Stimulated activated CD8-positive, alpha-beta memory T cell treated with anti-CD3 and anti-CD28 coated beads, Interleukin-7, amount 100 ng/mL, for 48 hours (primary cell): Measurements from ENCODE around the gene PRKCH.
A peak's percentile ranks its signal among the peaks of the same experiment; 100 is the strongest.

Source experiments
- DNase-seq, 2 donors: peaks; one replicate each; pipeline ENCODE4 v3.0.0-alpha.2; 2020; ENCODE audit warnings: low read depth in 1 of 2; ENCODE audit errors: extremely low read depth in 1 of 2

Gene PRKCH

DNA sequence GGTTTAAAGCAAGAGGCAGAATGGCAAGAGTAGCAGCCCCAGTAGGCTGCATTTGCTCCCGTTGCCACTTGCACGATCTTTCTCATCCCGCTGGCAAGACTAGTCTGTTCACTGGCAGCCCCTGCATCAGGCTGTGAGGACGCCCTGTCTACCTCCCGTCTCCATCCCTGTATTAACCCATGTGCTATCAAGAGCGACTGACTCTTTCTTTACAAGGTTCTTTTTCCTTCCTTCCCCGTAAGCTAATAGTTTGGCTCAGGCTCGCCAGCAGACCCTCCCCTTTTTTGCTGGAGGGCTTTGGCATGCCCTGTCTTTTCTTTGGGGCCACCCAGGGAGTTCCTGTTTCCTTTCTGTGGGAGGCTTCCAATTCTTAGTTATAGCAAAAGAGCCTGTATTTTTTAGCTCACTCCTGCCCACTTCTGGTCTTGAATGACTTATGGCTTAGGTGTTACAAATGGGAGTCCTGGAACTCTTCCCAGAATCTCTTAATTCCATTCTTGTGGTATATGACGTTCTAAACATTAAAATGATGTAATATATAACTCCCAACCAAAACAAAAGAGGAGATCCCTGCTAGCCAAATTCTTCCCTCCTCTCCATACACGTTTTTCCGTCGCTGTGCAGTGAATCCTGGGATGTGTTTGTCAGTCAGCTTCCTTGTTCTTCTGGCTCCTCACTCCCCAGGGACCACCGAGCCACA lies 149.0 kb downstream of the PRKCH start:
- DNase-seq, result no peak

DNA sequence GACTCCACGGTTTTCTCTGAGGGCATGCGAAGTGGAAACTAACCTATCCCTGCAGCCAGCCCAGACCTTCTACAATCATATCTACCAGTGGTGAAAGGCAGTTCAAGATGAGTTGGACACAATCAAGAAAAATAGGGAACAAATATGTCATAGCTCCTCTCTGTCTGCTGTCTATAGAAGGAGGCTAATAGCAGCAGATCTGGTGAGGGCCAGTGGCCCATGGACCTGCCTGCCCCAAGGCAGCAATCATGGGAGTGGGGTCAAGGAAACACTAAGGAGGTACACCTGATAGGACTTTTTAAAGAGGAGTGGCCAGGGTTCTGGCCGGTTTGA lies 149.5 kb downstream of the PRKCH start:
- no peak for DNase-seq

DNA sequence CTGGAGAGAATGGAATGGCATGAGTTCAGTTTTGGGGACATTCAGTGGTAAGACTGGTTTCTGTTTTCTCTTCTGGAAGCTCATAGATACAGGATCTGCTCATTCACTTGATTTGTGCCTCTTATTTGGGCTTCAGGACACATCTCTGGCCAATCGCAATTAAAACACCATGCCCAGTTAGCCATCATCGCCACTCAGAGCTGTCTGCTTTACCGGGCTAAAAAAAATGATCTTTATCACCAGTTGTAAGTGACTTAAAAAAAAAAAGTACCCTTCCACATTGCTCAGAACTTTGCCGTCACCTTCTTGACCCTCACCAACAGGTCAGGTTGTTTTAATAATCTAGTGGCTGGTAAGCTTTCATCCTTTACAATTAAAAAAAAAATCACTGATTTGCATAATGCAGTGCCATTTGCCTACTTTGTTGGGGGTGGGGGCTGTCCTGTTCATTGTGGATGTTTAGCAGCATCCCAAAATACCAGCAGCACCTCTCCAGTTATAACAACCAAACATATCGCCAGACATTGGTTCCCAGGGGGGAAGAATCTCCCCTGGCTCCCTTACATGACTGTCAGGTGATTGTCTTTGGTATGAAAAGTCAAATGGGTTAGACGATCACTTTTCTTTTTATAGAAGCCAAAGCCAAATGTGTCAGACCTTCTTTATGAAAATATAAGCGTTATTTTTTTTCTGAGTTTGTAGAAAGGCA lies 150.1 kb downstream of the PRKCH start:
- DNase-seq, result no peak

DNA sequence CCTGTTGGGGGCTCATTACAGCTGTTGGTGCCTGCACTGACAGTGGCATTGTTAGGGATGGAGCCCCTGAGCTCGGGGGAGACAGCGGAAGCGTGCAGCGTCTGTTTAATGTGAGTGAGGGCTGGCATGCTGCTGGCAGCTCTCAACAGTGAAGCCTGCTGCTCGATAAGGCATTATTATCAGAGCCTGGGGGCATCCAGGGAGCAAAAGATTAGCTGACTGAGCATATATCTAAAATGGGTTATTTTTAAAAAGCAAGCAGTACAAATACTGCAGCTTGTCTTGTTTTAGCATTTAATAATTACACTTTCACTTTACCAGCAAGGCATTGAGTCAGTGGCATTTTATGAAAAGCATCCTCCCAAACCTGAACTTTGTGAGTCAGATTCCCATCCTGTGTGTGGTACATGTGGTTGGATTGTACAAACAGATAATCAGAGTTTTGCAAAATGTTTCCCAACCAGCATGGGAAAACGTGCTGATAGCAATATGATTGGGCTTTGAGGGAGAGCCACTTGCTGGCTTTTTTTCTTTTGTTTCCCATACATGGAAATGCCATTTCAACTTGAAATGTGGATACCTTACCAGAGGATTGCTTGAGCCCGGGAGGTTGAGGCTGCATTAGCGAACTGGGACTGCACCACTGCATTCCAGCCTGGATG lies 150.8 kb downstream of the PRKCH start:
- no peak for DNase-seq

DNA sequence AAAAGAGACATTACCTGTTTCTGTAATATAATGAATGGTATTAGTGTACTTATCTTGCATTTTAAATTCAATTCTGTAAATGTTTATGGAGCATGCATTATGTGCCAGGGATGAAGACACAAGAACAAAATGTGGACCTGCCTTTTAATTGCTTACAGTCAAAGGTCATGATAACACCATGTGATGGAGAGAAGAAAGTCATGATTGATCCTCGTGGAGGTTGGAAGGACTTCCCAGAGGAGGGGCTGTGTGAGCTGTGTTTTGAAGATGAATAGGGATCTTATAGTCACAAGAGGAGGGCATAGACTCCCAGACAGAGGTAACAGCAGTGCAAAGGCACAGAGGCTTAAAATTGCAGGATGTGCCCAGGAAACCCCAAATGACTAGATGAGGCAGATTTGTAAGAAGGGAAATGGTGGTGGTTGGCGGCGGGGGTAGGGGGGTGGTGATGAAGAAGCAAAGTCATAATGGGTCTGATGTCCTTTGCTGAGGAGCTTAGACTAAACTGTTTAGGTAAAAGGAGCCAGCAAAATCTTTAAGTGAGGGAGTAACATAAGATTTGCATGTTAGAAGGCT lies 151.5 kb downstream of the PRKCH start:
- peak; percentile 55 to 83 for DNase-seq

DNA sequence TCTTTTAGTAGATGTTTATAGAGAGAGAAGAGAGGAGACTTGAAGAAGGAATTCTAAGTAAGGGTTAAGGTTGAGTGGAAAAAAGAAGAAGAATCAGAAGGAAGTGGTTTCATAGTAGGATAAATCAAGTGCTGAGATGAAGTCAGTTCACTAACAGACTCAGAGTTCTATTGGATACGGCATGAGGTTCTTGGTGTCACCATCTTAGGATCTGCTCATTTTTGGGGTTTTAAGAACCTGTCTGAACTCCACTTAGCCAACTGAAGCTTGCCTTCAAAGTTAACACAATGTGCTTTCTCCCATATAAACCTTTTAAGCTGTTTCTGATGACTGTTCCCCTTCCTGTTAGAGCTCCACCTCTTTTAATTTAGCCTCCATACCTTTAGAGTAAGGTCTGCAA lies 152.6 kb downstream of the PRKCH start:
- no peak for DNase-seq

DNA sequence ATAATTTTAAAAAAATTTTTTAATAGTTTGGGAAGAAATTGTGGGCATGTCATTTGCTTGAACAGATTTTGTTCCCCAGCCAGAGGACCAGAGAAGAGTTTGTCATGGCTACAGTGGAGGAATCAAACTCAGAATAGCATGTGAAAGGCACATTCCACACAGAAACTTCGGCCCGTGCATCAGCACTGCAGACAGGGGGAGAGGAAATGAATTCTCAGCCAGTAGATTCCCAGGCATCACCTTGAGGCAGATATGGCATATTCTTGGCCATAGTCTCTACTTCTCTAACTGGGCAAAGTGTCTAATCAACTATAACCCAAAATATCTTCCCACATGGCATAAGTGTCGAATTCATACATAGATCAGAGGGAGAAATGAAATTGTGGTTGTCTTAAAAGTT lies 153.3 kb downstream of the PRKCH start:
- no peak for DNase-seq

DNA sequence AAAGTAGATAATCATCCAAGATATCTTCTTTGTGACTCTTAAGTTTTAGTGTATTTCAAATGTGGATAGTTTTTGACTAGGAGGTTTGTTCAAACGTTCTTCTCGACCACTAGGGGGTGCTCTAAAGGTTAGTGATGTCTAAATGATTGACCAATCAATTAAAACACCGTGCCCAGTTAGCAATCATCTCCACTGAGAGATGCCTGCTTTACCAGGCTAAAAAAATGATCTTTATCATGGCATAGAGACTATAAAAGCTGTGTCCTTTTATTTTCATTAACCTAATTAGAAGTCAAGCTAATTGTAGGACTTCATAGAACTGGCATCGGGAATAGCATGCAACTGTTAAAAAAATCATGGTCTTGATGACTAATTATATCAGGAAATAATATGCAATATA lies 153.9 kb downstream of the PRKCH start:
- no peak for DNase-seq

DNA sequence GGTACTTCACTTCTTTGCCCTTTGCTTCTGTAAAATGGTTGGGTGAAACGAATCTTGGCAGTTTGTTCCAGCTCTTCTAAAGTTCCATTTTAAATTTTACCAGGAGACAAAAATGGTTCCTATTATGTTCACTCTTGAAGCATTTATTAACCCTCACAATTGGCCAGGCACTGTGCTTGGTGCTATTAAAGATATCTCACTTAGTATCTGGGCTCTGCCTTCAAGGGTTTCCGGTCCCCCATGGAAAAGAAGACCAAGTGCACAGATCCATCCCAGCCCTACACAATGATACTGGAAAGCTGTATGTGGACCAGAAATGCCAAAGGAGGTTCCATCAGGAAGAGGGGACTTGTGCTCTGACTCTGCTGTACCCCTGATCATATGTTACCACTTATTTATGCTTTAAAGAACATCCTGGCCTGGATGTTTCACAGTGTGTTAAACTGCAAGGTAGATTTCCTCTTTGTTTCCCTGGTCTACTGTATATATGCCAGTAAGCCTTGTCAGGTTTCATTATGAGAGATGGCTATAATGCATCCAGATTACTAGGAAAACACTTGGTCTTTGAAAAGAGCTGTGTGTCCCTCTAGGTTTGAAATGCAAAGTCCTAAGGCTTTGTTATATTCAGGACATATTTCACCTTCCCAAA lies 154.8 kb downstream of the PRKCH start:
- no peak for DNase-seq

DNA sequence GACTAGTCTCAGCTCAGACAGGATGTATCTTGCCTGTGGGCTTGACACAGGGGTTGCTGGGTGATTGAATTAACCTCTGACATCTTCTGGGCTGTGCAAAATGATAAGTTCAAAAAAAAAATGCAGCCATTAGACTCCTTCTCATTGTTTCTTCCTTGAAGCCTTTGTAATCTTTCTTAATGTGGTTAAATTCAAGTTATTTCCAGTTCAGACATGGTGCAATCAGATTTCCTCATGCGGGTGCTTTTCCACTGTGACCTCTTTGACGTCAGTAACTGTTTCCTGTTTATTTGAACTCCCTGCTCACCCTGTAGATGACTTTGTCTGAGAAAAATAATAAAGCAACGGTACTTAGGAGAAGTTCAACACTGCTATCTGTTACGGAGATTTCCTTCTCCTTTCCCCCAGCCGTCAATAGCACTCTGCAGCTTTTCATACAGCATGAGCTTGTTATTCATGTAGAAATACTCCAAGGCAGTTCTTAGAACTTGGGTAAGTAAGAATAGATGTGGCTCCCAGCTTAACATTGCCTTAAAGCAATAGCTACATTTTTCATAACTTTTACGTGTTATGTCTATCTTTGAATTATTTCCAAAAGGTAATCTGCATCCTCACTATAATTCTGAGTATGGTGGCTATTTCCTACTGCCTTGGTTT lies 155.5 kb downstream of the PRKCH start:
- no peak for DNase-seq

DNA sequence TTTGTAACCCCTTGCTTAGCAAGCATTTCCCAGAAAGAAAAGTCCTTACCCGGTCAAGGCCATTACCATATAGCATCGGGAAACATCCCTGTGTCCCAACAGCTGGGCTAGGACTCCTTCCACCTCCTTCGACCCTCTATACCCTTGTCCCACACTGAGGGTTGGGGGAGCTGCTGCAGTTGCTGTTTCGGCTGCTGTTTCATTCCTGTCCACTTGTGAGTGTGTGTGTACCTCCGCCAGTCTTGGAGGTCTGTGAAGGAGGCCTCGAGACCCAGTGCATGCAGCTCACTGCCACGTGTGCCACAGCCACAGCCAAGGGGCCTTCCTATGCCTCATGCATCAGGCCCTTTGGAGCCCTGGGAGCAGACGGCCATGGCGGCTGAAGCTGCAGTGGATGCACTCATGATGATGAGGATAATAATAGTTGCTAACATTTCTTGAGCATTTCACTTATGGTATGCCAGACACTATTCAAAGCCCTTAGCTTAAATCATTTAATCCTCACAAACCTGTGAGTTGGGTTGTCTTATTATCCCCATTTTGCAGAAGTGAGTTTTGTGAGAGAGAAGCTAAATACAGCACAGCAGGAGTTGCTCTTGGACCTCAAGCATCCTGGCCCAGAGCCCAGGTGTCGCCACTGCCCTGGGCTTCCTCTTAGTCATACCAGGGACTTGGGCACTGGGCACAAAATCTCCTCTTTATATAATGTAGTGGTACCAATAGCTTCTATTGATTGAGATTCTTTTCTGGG lies 156.5 kb downstream of the PRKCH start:
- no peak for DNase-seq

DNA sequence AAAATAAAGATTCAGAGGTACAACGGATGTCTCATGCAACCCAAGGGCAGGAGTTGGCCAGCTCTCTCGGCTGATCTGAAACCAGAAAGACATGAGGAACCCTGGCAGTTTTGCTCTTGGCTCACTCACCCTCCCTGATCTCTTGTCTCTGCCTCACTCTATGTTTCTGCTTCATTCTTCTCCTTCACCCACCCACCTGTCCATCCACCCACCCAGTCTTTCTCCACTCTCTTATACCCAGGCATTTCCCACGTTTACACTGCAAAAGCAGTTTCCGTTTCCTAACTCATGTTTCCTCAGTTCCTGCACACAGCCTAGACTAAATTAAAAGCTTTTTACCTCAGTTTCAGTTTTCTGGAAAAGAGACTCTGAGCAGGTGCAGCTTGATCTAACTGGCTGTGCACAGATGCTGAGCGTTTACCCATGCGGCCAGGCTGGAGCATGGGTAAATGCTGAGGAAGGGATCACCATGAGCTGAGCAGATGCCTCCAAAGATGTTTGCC lies 157.6 kb downstream of the PRKCH start:
- no peak for DNase-seq

DNA sequence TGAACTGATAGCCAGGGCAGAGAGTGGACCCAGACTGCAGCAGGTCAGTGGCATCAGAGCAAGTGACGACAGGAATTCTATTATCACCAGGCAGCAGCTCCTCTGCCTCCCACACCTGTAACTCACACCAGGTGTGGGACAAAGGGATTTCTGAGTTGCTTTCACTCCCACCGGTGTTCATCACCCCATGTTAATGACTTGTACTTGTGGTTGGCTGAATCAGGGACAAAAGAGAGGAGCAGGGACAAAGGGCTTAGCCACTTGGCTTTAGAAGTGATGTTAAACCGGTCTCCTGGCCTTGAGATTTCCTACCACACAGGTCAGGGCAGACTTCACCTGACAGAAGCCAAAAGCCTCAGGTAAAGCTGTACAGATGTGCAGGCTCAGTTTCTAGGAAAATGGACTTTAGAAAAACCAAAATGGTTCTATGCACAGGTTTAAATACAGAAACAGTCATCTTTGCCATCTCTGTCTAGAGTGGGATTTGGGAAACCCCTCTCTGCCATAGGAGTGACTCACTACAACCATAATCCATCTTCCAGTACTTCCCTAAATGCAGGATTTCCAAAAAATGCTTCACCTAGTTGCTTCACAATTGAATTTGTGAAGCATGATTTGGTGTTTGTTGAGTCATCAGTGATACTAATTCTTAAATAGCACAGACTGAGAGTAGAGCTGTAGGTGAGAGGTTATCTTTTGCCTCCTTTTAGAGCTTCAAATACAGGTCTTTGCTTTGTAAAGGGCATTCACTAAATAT lies 158.5 kb downstream of the PRKCH start:
- DNase-seq, result no peak

DNA sequence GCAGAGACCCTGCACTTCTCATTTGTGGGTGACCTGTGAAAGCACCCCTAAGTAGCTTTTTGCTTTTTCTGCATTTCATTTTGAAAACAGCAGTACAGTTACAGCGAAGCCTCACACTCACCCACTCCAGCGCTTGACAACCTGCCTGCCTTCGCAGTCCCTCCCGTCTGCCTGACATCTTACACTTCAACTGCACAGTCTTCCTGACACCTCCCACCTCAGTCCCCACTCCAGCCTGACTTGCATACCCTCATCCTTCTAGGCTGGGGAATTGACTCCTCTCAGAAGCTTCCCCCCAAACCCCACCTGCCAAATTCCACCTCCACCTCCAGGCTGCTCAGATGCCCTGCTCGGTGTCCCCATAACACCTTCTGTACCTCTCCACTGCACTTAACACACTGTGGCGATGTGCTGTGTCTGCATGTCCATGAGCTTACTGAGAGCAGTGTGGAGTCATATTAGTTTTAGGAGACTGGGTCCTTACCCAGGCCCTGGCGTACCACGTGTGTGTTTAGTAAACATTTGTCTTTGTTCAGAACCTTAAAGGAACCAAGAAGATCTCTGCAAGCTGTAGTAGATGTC lies 159.4 kb downstream of the PRKCH start:
- DNase-seq, result no peak

DNA sequence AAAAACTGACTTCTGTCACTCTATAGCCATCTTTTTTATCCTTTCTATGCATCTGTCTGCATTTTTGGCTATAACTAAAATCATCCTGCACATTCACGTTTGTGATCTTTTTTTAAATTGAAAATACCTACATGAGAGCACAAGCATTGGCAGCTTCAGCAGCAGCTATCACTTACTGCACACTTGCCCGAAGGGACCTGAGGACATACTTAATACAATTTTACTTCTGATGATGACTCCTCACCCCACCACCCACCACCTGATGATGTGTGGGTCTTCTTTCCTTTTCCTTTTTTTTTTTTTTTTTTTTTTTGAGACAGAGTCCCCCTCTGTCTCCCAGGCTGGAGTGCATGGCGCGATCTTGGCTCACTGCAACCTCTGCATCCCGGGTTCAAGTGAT lies 160.3 kb downstream of the PRKCH start:
- no peak for DNase-seq

DNA sequence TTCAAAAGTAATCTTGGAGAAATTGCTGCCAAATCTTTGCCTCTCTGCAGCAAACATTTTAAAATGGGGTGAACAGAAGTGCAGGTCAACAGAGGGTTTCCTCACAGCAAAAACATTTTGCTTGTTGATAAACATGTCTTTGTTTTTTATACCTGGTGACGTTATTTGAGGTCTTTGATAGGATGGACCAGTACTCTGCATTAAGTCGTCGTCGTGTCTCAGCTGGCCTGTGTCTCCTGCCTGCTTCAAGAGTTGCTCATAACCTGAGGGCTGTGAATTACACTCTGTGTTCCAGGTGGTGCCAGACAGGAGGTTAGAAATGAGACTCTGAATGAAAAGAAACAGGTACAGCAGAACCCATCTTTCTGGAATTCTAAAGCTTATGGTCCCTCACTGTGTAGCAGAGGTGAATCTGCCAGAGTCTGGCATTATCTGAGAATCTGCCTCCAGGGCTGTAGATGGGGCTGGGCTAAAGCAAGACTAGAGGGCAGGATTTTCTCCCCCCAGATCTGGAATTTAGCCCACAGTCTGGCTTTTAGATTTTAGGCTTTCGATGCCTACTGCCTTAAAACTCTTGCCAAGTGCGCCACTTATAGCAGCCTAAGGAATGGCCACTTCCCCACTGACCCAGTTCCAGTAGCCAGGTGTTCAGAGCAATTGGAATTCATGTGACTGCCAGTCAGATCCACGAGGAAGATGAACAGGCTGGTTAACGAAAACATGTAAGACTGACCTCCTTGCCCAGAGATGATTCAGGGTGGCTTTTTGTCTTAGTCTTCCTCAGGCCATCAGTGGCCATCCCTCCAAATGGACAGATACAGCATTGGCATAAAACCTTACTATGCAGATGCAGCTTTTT lies 161.2 kb downstream of the PRKCH start:
- DNase-seq, result no peak

DNA sequence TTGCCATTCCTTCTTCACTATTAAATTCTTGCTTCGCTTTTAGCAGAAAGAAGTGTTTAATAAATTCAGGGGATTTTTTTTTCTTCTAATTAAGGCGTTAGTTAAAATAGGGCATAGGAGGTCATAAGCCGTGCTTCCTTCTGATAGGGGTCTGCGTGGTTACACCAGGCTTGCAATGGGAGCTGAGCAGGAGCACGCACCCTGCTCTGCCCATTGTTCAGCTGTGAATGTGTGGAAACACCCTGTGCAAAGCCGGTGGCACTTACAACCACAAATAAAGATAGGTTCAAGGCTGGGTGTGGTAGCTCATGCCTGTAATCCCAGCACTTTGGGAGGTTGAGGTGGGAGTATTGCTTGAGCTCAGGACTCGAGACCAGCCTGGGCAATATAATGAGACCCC lies 162.1 kb downstream of the PRKCH start:
- no peak for DNase-seq

DNA sequence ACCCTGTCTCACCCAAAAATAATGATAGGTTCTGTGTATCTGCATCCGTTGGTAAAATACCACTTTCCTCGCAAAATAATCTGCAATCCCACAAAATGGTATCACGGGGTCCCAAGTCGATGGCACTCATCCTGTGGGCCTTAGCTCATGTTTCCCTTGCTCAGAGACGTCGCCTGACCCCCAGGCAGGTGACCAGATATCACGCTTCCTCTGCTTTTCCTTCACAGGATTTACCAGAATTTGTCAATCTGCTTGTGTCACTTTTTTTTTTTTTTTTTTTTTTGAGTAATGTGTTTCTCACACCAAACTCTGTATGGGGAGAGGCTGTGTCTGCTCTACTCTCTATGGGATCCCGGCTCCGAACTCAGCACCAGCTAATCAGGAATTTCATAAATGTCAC lies 162.7 kb downstream of the PRKCH start:
- no peak for DNase-seq
